HCT116 (cell line): Measurements from ENCODE around the gene PLEKHA6. TPM values are rescaled to one million over a fixed set of nuclear protein-coding genes. Genes with fewer than 3 reads are reported as not detected.

Source experiments
- ATAC-seq: fragments of 200-7000 bp; cut with Tn5 transposase; 2 replicates; pipeline ENCODE4 v1.9.1; 2020; ENCODE audit warnings: mild to moderate bottlenecking, moderate library complexity
- BruUV-seq: library from RNA; stranded (reverse); fragments of 400-500 nt; replicated peaks from 2 replicates; lab custom pipeline; 2021; lab: Mats Ljungman, UMichigan
- CTCF ChIA-PET: fragments of 300-600 bp; sonication (Branson Sonifier 250); formaldehyde crosslinking; loops from one replicate; lab custom pipeline; 2021; ENCODE audit warnings: antibody characterized with exemption; lab: Charles Lee
- POLR2A ChIA-PET: fragments of 300-600, 350-600 bp; sonication (Branson Sonifier 250); formaldehyde crosslinking; loops from one replicate; lab custom pipeline; 2021; ENCODE audit warnings: antibody characterized with exemption; lab: Charles Lee
- RAD21 ChIA-PET, 2 experiments: fragments of 300-600 bp; sonication (Branson Sonifier 250); formaldehyde crosslinking; loops; one replicate each; lab custom pipeline; 2023; ENCODE audit warnings: low total read pairs in 2 of 2; ENCODE audit not compliant: uncharacterized antibody in 2 of 2, unreplicated experiment in 2 of 2, low non-redundant PET in 1 of 2; lab: Charles Lee
- DNase-seq: peaks from one replicate; pipeline ENCODE4 v3.0.0-alpha.2; 2010; ENCODE audit warnings: low read depth, low spot score
- H2AFZ ChIP-seq: fragments of 200-600 bp; shearing (Covaris generic), sonication (generic); 2 replicates; pipeline ENCODE4 v1.6.1; 2017; ENCODE audit warnings: low read depth, mixed run types, mixed read lengths, antibody characterized with exemption, low read length; ENCODE audit not compliant: poor library complexity, severe bottlenecking
- H3K27ac ChIP-seq: 2 replicates; pipeline ENCODE4 v1.5.1; 2012; ENCODE audit warnings: low read depth, low read length
- H3K27me3 ChIP-seq: fragments of 200-600 bp; sonication (generic); 2 replicates; pipeline ENCODE4 v1.6.1; 2016; ENCODE audit warnings: mixed run types, low read length, mixed read lengths; ENCODE audit not compliant: insufficient read depth
- H3K36me3 ChIP-seq, 2 experiments: fragments of 200-500 bp in 1 of 2; fragments of 200-600 bp in 1 of 2; sonication (Bioruptor generic) in 1 of 2; sonication (generic) in 1 of 2; 2 replicates each; pipeline versions ENCODE4 v1.5.1 to v1.6.1; 2014 to 2016; ENCODE audit warnings: low read length in 2 of 2, inconsistent platforms in 1 of 2, mixed read lengths in 1 of 2, mixed run types in 1 of 2; ENCODE audit not compliant: insufficient read depth in 2 of 2, control insufficient read depth in 1 of 2
- H3K4me1 ChIP-seq, 2 experiments: fragments of 200-600 bp in 1 of 2; sonication (generic) in 1 of 2; 2 replicates each; pipeline versions ENCODE4 v1.5.1 to v1.6.1; 2012 to 2017; ENCODE audit warnings: low read length in 2 of 2, inconsistent platforms in 1 of 2, mild to moderate bottlenecking in 1 of 2, mixed read lengths in 1 of 2, mixed run types in 1 of 2, moderate library complexity in 1 of 2; ENCODE audit not compliant: insufficient read depth in 2 of 2, control insufficient read depth in 1 of 2
- H3K4me2 ChIP-seq: fragments of 200-600 bp; sonication (generic); 2 replicates; pipeline ENCODE4 v1.6.1; 2017; ENCODE audit warnings: mixed run types, low read length, mixed read lengths
- H3K4me3 ChIP-seq, 2 experiments: fragments of 200-600 bp in 1 of 2; sonication (generic) in 1 of 2; replicated peaks in 1 of 2; 2 replicates each; pipeline ENCODE4 v1.5.1; 2011 to 2016; ENCODE audit warnings: low read length in 2 of 2, control low read depth in 1 of 2, low read depth in 1 of 2, mild to moderate bottlenecking in 1 of 2, mixed read lengths in 1 of 2, mixed run types in 1 of 2
- H3K79me2 ChIP-seq: fragments of 200-600 bp; sonication (generic); 2 replicates; pipeline ENCODE4 v1.6.1; 2017; ENCODE audit warnings: mild to moderate bottlenecking, mixed run types, low read length, moderate library complexity, mixed read lengths; ENCODE audit not compliant: insufficient read depth
- H3K9ac ChIP-seq: fragments of 200-600 bp; sonication (generic); 2 replicates; pipeline ENCODE4 v1.6.1; 2016; ENCODE audit warnings: low read length, mixed read lengths
- H3K9me2 ChIP-seq: fragments of 200-600 bp; sonication (generic), shearing (Covaris generic); 2 replicates; pipeline ENCODE4 v1.6.1; 2017; ENCODE audit warnings: mixed run types, mild to moderate bottlenecking, moderate library complexity; ENCODE audit not compliant: insufficient read depth
- H3K9me3 ChIP-seq, 2 experiments: fragments of 200-500 bp in 1 of 2; fragments of 200-600 bp in 1 of 2; sonication (Bioruptor generic) in 1 of 2; sonication (generic) in 1 of 2; 2 replicates each; pipeline ENCODE4 v1.6.1; 2014 to 2017; ENCODE audit warnings: low read length in 2 of 2, mixed read lengths in 2 of 2, inconsistent platforms in 1 of 2, low read depth in 1 of 2, mild to moderate bottlenecking in 1 of 2, mixed run types in 1 of 2, moderate library complexity in 1 of 2; ENCODE audit not compliant: control insufficient read depth in 1 of 2, insufficient read depth in 1 of 2
- H4K20me1 ChIP-seq: fragments of 200-600 bp; sonication (generic), shearing (Covaris generic); 2 replicates; pipeline ENCODE4 v1.6.1; 2017; ENCODE audit warnings: mixed run types, mild to moderate bottlenecking, moderate library complexity; ENCODE audit not compliant: insufficient read depth
- ATF3 ChIP-seq: IDR thresholded peaks from 2 replicates; pipeline ENCODE4 v1.6.1; 2012
- CEBPB ChIP-seq: IDR thresholded peaks from 2 replicates; pipeline ENCODE4 v1.6.1; 2012; ENCODE audit warnings: low read depth
- EGR1 ChIP-seq: IDR thresholded peaks from 2 replicates; pipeline ENCODE4 v1.6.1; 2012; ENCODE audit warnings: low read depth
- EZH2 ChIP-seq: fragments of 200-600 bp; sonication (generic); IDR thresholded peaks from 2 replicates; pipeline ENCODE4 v1.6.1; 2017; ENCODE audit warnings: antibody characterized with exemption, mixed run types
- EZH2phosphoT487 ChIP-seq: fragments of 200-600 bp; IDR thresholded peaks from 2 replicates; pipeline ENCODE4 v1.6.1; 2018; ENCODE audit warnings: antibody characterized with exemption, borderline replicate concordance
- FOSL1 ChIP-seq: IDR thresholded peaks from 2 replicates; pipeline ENCODE4 v1.6.1; 2012; ENCODE audit warnings: low read depth
- JUND ChIP-seq: IDR thresholded peaks from 2 replicates; pipeline ENCODE4 v1.6.1; 2012
- POLR2A ChIP-seq: IDR thresholded peaks from 2 replicates; pipeline ENCODE4 v1.7.0; 2011; ENCODE audit warnings: borderline replicate concordance; ENCODE audit not compliant: insufficient read depth, insufficient read length; ENCODE audit errors: extremely low read depth
- POLR2AphosphoS5 ChIP-seq: IDR thresholded peaks from 2 replicates; pipeline ENCODE4 v1.6.1; 2011; ENCODE audit warnings: mild to moderate bottlenecking, low read depth, low read length, moderate library complexity
- RAD21 ChIP-seq: IDR thresholded peaks from 2 replicates; pipeline ENCODE4 v1.6.1; 2012; ENCODE audit warnings: low read depth, mild to moderate bottlenecking
- SIN3A ChIP-seq: IDR thresholded peaks from 2 replicates; pipeline ENCODE4 v1.6.1; 2012; ENCODE audit warnings: low read depth
- SP1 ChIP-seq: IDR thresholded peaks from 2 replicates; pipeline ENCODE4 v1.6.1; 2012; ENCODE audit warnings: low read depth
- SRF ChIP-seq: IDR thresholded peaks from 2 replicates; pipeline ENCODE4 v1.6.1; 2012; ENCODE audit warnings: low read depth
- TCF7L2 ChIP-seq: IDR thresholded peaks from 2 replicates; pipeline ENCODE4 v1.7.0; 2011; ENCODE audit warnings: borderline replicate concordance, inconsistent platforms; ENCODE audit not compliant: insufficient read depth, insufficient read length; ENCODE audit errors: extremely low read depth
- YY1 ChIP-seq: IDR thresholded peaks from 2 replicates; pipeline ENCODE4 v1.6.1; 2011; ENCODE audit warnings: low read length, low read depth, moderate library complexity, mild to moderate bottlenecking; ENCODE audit not compliant: insufficient replicate concordance; ENCODE audit errors: extremely low read depth
- ZFX ChIP-seq: fragments of 450-650 bp; IDR thresholded peaks from 2 replicates; pipeline ENCODE4 v1.6.1; 2017
- ZNF274 ChIP-seq: fragments of 200-500 bp; sonication (Bioruptor generic); IDR thresholded peaks from 2 replicates; pipeline ENCODE4 v1.6.1; 2014; ENCODE audit warnings: mild to moderate bottlenecking, low read depth, low read length, inconsistent platforms
- intact Hi-C: fragments of 100-400 bp; cut with micrococcal nuclease; formaldehyde crosslinking; loops from 2 replicates; pipeline ENCODE4 v1.10.0; 2022
- total RNA-seq: library from RNA; stranded (reverse); gene quantifications from one replicate; pipeline ENCODE4 v1.2.1, GENCODE V29; 2021; ENCODE audit not compliant: unreplicated experiment
- TF ChIP-seq, protein P1 (sequence below): IDR thresholded peaks from 2 replicates; pipeline ENCODE4 v1.6.1; 2012; ENCODE audit warnings: low read depth
- TF ChIP-seq, protein P2 (sequence below), 3 experiments: fragments of 200-600 bp in 1 of 3; sonication (generic) in 1 of 3; IDR thresholded peaks in 2 of 3; conservative IDR thresholded peaks in 1 of 3; 2 replicates each; pipeline ENCODE4 v1.5.1; 2012 to 2017; ENCODE audit warnings: low read depth in 2 of 3, low read length in 2 of 3, antibody characterized with exemption in 1 of 3, borderline replicate concordance in 1 of 3, control low read depth in 1 of 3, mild to moderate bottlenecking in 1 of 3, mixed read lengths in 1 of 3, mixed run types in 1 of 3, moderate library complexity in 1 of 3; ENCODE audit not compliant: insufficient read depth in 1 of 3

PLEKHA6 gene
- total RNA-seq, 1 experiment from 2014 or later: 13.1 TPM

DNA sequence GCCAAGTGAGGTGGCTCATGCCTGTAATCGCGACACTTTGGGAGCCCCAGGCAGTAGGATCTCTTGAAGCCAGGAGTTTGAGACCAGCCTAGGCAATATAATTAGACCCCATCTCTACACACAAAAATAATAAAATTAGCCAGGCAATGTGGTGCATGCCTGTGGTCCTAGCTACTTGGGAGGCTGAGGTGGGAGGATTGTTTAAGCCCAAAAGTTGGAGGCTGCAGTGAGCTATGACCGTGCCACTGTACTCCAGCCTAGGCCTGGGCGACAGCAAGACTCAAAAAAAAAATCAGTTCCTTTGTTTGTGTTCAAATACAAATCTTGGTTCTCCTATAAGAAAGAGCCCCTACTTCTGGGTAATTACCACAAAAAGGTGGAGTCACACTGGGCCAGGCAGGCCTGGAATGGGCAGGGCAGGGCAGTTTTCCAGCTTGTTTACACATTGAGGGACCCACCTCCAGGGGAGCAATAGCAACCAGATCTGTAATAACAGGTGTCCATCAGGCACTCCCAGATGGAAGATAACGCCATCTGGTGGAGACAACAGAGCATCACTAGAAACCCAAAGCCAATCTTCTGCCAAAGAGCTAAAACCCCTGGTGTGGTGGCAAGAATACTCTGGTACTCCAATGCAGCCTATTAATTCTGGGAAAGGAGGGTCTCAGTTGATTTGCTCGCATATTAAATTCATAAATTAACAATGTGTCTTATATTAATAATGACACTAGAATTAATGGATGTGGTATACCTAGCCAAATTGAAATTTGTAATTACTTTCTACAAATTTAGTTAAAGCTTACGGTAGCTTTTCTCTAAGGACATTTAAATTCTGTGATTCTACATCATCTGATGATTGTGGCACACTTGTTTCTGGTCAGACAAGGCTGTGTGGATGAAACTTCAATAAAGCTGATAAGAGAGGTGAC is 38.7 kb upstream of the PLEKHA6 start:
- H3K4me2 ChIP-seq: no peak overlapping the region
- no TSS peak for BruUV-seq
- ChIA-PET RAD21 (interaction anchor here (0.8 to 1.6 kb wide), 7 partner anchors 20 to 409 kb away, joined by 3 to 6 read pairs (median 3); partner anchors contain the start of gene GOLT1A (in 1 of the 2)), CTCF (interaction anchor here (0.6 to 2.9 kb wide), 43 partner anchors 9 to 540 kb away, joined by 3 to 31 read pairs (median 5); partner anchors contain the start of genes ETNK2, GOLT1A, MDM4 and PLEKHA6), POLR2A (interaction anchor here (0.9 to 2.0 kb wide), 8 partner anchors 9 to 185 kb away, joined by 3 to 9 read pairs (median 4); partner anchors contain the start of gene GOLT1A)
- H3K4me1 ChIP-seq: peaks cover 0 to 6% of the 10 kb centered on the region in 2 experiments; a peak in 2 of 4 replicates
- intact Hi-C loops: loop anchor here (1.0 to 10.0 kb wide), 2 partner anchors 236 to 534 kb away; partner anchors contain the start of gene SNRPE
- no peak overlapping the region for H2AFZ ChIP-seq
- H3K9ac ChIP-seq: no peak overlapping the region
- no peaks in the 10 kb centered on the region; the same call in 1 of the 2 replicates for H4K20me1 ChIP-seq
- H3K9me3 ChIP-seq: no peaks in the 10 kb centered on the region
- H3K4me3 ChIP-seq: no peak overlapping the region
- no peaks in the 10 kb centered on the region for H3K27me3 ChIP-seq
- no peaks in the 10 kb centered on the region for H3K9me2 ChIP-seq
- peaks cover 6 to 9% of the 10 kb centered on the region in 2 experiments; a peak in 3 of 4 replicates for H3K36me3 ChIP-seq
- peak; percentile 99 for ATAC-seq
- DNase-seq: peak; percentile 82
- peaks cover 22% of the 10 kb centered on the region for H3K79me2 ChIP-seq
- H3K27ac ChIP-seq: no peak overlapping the region; the same call in 1 of the 2 replicates
- peak; percentile 40 for TF ChIP-seq POLR2AphosphoS5
- no peak for TF ChIP-seq EZH2phosphoT487
- TF ChIP-seq SRF: peak; percentile 56; the same call in 1 of the 2 replicates
- no peak for TF ChIP-seq TCF7L2
- TF ChIP-seq CEBPB: 0 out of 2 replicates have a peak, but pooled peaks have one; percentile 7
- TF ChIP-seq EGR1: no peak
- TF ChIP-seq POLR2A: no peak
- no peak for TF ChIP-seq SIN3A
- peak; percentile 22; the same call in 1 of the 2 replicates for TF ChIP-seq SP1
- TF ChIP-seq ZFX: no peak
- TF ChIP-seq, protein P1, sequence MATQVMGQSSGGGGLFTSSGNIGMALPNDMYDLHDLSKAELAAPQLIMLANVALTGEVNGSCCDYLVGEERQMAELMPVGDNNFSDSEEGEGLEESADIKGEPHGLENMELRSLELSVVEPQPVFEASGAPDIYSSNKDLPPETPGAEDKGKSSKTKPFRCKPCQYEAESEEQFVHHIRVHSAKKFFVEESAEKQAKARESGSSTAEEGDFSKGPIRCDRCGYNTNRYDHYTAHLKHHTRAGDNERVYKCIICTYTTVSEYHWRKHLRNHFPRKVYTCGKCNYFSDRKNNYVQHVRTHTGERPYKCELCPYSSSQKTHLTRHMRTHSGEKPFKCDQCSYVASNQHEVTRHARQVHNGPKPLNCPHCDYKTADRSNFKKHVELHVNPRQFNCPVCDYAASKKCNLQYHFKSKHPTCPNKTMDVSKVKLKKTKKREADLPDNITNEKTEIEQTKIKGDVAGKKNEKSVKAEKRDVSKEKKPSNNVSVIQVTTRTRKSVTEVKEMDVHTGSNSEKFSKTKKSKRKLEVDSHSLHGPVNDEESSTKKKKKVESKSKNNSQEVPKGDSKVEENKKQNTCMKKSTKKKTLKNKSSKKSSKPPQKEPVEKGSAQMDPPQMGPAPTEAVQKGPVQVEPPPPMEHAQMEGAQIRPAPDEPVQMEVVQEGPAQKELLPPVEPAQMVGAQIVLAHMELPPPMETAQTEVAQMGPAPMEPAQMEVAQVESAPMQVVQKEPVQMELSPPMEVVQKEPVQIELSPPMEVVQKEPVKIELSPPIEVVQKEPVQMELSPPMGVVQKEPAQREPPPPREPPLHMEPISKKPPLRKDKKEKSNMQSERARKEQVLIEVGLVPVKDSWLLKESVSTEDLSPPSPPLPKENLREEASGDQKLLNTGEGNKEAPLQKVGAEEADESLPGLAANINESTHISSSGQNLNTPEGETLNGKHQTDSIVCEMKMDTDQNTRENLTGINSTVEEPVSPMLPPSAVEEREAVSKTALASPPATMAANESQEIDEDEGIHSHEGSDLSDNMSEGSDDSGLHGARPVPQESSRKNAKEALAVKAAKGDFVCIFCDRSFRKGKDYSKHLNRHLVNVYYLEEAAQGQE: no peak
- TF ChIP-seq JUND: no peak
- no peak for TF ChIP-seq EZH2
- TF ChIP-seq ATF3: no peak
- TF ChIP-seq YY1: no peak
- peak; percentile 81 for TF ChIP-seq RAD21
- no peak for TF ChIP-seq FOSL1
- TF ChIP-seq, protein P2, sequence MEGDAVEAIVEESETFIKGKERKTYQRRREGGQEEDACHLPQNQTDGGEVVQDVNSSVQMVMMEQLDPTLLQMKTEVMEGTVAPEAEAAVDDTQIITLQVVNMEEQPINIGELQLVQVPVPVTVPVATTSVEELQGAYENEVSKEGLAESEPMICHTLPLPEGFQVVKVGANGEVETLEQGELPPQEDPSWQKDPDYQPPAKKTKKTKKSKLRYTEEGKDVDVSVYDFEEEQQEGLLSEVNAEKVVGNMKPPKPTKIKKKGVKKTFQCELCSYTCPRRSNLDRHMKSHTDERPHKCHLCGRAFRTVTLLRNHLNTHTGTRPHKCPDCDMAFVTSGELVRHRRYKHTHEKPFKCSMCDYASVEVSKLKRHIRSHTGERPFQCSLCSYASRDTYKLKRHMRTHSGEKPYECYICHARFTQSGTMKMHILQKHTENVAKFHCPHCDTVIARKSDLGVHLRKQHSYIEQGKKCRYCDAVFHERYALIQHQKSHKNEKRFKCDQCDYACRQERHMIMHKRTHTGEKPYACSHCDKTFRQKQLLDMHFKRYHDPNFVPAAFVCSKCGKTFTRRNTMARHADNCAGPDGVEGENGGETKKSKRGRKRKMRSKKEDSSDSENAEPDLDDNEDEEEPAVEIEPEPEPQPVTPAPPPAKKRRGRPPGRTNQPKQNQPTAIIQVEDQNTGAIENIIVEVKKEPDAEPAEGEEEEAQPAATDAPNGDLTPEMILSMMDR (IDR thresholded peaks at IDR 0.05 in 2 of 3, conservative IDR thresholded peaks at IDR 0.05 in 1 of 3; ENCODE audit: borderline replicate concordance in 1 of 3, insufficient read depth in 1 of 3, low read depth in 2 of 3, low read length in 2 of 3): peak; percentile 86 to 93 (median 87)
- no peak for TF ChIP-seq ZNF274
